Measurements from ENCODE around the gene DUSP28.

DUSP28 gene

DNA sequence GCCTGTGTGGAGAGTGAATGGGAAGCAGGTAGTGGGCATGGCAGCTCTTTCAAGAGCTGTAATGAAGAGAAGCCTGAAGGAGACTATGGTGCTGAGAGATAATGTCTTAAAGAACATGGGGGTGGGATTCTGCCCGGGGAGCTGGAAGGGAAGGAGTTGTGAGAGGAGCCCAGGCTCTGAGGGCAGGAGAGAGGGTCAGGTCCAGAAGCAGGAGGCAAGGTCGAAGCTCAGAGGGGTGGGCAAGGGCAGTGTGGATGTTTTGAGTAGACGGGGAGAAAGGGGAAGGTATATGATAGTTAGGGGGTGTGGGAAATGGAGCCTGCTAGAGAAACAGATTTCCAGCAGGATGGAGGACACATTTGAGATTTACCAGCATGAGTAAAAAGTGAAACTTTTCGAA lies 28.5 kb downstream of the DUSP28 start (continued):
- TF ChIP-seq, protein P1, sequence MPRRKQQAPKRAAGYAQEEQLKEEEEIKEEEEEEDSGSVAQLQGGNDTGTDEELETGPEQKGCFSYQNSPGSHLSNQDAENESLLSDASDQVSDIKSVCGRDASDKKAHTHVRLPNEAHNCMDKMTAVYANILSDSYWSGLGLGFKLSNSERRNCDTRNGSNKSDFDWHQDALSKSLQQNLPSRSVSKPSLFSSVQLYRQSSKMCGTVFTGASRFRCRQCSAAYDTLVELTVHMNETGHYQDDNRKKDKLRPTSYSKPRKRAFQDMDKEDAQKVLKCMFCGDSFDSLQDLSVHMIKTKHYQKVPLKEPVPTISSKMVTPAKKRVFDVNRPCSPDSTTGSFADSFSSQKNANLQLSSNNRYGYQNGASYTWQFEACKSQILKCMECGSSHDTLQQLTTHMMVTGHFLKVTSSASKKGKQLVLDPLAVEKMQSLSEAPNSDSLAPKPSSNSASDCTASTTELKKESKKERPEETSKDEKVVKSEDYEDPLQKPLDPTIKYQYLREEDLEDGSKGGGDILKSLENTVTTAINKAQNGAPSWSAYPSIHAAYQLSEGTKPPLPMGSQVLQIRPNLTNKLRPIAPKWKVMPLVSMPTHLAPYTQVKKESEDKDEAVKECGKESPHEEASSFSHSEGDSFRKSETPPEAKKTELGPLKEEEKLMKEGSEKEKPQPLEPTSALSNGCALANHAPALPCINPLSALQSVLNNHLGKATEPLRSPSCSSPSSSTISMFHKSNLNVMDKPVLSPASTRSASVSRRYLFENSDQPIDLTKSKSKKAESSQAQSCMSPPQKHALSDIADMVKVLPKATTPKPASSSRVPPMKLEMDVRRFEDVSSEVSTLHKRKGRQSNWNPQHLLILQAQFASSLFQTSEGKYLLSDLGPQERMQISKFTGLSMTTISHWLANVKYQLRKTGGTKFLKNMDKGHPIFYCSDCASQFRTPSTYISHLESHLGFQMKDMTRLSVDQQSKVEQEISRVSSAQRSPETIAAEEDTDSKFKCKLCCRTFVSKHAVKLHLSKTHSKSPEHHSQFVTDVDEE (CRISPR knock-in tag; IDR thresholded peaks at IDR 0.05) = no peak
- TF ChIP-seq ESRRG (CRISPR knock-in tag; IDR thresholded peaks at IDR 0.05) (no peak), RARB (CRISPR knock-in tag; IDR thresholded peaks at IDR 0.05) (no peak), GLIS3 (CRISPR knock-in tag; IDR thresholded peaks at IDR 0.05) (no peak), BACH2 (CRISPR knock-in tag; IDR thresholded peaks at IDR 0.05; ENCODE audit: borderline replicate concordance) (no peak), OSR1 (CRISPR knock-in tag; IDR thresholded peaks at IDR 0.05) (no peak)
- TF ChIP-seq, protein P2, sequence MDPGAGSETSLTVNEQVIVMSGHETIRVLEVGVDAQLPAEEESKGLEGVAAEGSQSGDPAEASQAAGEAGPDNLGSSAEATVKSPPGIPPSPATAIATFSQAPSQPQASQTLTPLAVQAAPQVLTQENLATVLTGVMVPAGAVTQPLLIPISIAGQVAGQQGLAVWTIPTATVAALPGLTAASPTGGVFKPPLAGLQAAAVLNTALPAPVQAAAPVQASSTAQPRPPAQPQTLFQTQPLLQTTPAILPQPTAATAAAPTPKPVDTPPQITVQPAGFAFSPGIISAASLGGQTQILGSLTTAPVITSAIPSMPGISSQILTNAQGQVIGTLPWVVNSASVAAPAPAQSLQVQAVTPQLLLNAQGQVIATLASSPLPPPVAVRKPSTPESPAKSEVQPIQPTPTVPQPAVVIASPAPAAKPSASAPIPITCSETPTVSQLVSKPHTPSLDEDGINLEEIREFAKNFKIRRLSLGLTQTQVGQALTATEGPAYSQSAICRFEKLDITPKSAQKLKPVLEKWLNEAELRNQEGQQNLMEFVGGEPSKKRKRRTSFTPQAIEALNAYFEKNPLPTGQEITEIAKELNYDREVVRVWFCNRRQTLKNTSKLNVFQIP (CRISPR knock-in tag; IDR thresholded peaks at IDR 0.05; ENCODE audit: borderline replicate concordance, low read depth) = no peak
- TF ChIP-seq, protein P3, sequence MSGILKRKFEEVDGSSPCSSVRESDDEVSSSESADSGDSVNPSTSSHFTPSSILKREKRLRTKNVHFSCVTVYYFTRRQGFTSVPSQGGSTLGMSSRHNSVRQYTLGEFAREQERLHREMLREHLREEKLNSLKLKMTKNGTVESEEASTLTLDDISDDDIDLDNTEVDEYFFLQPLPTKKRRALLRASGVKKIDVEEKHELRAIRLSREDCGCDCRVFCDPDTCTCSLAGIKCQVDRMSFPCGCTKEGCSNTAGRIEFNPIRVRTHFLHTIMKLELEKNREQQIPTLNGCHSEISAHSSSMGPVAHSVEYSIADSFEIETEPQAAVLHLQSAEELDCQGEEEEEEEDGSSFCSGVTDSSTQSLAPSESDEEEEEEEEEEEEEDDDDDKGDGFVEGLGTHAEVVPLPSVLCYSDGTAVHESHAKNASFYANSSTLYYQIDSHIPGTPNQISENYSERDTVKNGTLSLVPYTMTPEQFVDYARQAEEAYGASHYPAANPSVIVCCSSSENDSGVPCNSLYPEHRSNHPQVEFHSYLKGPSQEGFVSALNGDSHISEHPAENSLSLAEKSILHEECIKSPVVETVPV (CRISPR knock-in tag; IDR thresholded peaks at IDR 0.05) = no peak

DNA sequence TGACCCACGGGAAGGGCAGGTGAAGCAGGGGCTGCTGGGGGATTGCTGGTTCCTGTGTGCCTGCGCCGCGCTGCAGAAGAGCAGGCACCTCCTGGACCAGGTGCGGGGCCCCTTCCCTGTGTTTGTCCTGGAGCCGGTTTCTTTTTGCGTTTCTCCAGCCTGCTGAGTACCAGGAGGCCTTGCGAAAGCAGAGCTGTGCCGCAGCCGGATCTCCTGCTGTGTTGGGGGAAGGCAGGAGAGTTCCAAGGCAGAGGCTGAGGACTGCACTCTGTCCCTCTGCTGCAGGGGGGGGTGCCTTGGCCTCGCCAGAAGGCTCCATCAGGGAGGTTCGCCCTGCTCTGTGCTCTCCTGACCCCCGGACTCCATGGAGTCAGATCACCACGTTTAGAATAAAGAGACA lies 29.2 kb downstream of the DUSP28 start:
- ATAC-seq = no peak
- TF ChIP-seq CSDC2 (CRISPR knock-in tag; IDR thresholded peaks at IDR 0.05) (no peak), BACH2 (CRISPR knock-in tag; IDR thresholded peaks at IDR 0.05; ENCODE audit: borderline replicate concordance) (no peak), ZFP30 (CRISPR knock-in tag; IDR thresholded peaks at IDR 0.05) (no peak), PPARA (CRISPR knock-in tag; IDR thresholded peaks at IDR 0.05; ENCODE audit: borderline replicate concordance) (no peak)
- TF ChIP-seq, protein P3 (CRISPR knock-in tag; IDR thresholded peaks at IDR 0.05) = no peak
- TF ChIP-seq, protein P4, sequence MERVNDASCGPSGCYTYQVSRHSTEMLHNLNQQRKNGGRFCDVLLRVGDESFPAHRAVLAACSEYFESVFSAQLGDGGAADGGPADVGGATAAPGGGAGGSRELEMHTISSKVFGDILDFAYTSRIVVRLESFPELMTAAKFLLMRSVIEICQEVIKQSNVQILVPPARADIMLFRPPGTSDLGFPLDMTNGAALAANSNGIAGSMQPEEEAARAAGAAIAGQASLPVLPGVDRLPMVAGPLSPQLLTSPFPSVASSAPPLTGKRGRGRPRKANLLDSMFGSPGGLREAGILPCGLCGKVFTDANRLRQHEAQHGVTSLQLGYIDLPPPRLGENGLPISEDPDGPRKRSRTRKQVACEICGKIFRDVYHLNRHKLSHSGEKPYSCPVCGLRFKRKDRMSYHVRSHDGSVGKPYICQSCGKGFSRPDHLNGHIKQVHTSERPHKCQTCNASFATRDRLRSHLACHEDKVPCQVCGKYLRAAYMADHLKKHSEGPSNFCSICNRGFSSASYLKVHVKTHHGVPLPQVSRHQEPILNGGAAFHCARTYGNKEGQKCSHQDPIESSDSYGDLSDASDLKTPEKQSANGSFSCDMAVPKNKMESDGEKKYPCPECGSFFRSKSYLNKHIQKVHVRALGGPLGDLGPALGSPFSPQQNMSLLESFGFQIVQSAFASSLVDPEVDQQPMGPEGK (CRISPR knock-in tag; IDR thresholded peaks at IDR 0.05; ENCODE audit: borderline replicate concordance) = no peak

DNA sequence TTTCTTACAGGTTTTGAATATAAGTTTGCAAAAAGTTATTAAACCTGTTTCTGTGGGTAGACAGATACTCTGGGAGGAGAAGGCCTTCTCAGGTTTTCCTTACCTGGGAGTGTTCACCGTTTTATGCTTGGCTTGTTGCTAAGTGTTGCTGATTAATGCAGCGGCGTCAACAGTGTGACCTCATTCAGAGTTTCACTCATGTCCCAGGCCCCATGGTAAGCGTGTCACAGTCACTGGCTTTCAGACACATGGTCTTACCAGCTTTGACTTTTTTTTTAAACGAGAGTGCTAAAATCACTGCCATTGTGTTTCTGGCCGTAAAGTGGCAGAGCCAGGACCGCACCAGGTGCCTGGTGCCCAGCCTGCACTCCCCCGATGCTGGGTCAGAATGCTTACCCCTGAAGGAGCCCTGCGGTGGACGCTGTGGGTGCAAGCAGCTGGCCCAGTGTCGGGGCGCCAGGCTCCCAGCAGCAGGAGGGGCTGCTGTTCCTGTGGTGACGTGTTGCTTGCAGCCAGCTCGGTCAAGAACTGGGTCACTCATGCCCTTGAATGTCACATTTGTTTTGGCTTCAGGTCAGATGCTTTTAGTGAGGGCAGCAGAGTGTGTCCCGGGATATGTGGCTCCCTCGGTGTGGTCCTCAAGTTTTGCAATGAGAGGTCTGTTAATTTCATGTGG lies 29.8 kb downstream of the DUSP28 start:
- ATAC-seq = no peak
- TF ChIP-seq TCF4 (CRISPR knock-in tag; IDR thresholded peaks at IDR 0.05; ENCODE audit: borderline replicate concordance) = no peak
- TF ChIP-seq, protein P1 (CRISPR knock-in tag; IDR thresholded peaks at IDR 0.05) = no peak
- no peak for TF ChIP-seq CSDC2 (CRISPR knock-in tag; IDR thresholded peaks at IDR 0.05)
- no peak for TF ChIP-seq ZC3H10 (CRISPR knock-in tag; IDR thresholded peaks at IDR 0.05)
- TF ChIP-seq, protein P5, sequence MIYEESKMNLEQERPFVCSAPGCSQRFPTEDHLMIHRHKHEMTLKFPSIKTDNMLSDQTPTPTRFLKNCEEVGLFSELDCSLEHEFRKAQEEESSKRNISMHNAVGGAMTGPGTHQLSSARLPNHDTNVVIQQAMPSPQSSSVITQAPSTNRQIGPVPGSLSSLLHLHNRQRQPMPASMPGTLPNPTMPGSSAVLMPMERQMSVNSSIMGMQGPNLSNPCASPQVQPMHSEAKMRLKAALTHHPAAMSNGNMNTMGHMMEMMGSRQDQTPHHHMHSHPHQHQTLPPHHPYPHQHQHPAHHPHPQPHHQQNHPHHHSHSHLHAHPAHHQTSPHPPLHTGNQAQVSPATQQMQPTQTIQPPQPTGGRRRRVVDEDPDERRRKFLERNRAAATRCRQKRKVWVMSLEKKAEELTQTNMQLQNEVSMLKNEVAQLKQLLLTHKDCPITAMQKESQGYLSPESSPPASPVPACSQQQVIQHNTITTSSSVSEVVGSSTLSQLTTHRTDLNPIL (CRISPR knock-in tag; IDR thresholded peaks at IDR 0.05; ENCODE audit: low read depth) = no peak
- no peak for TF ChIP-seq ZNF565 (CRISPR knock-in tag; conservative IDR thresholded peaks at IDR 0.05; ENCODE audit: low read depth)
- TF ChIP-seq OSR1 (CRISPR knock-in tag; IDR thresholded peaks at IDR 0.05) = no peak
- no peak for TF ChIP-seq ZNF8 (CRISPR knock-in tag; IDR thresholded peaks at IDR 0.05)
- no peak for TF ChIP-seq ZFP3 (CRISPR knock-in tag; IDR thresholded peaks at IDR 0.05)
- TF ChIP-seq, protein P2 (CRISPR knock-in tag; IDR thresholded peaks at IDR 0.05; ENCODE audit: borderline replicate concordance, low read depth) = no peak
- TF ChIP-seq, protein P3 (CRISPR knock-in tag; IDR thresholded peaks at IDR 0.05) = no peak
- TF ChIP-seq ISL1 (CRISPR knock-in tag; IDR thresholded peaks at IDR 0.05) = no peak
- TF ChIP-seq GLIS3 (CRISPR knock-in tag; IDR thresholded peaks at IDR 0.05) = no peak
- no peak for TF ChIP-seq PPARA (CRISPR knock-in tag; IDR thresholded peaks at IDR 0.05; ENCODE audit: borderline replicate concordance)
